H1 (cell line): ENCODE results near the gene DIO3. TPM values are rescaled to one million over a fixed set of nuclear protein-coding genes. Genes with fewer than 3 reads are reported as not detected.
"Not testable (repeated sequence)": the region's sequence is repeated elsewhere in the genome, so short reads cannot be mapped to it uniquely, and the experiment has no call there.

Source experiments
- CTCF ChIA-PET: fragments of 300-600 bp; sonication (Branson Sonifier 250); formaldehyde crosslinking; loops from one replicate; lab custom pipeline; 2021; ENCODE audit not compliant: partially characterized antibody; lab: Charles Lee
- POLR2A ChIA-PET: fragments of 300-600 bp; sonication (Branson Sonifier 250); formaldehyde crosslinking; loops from one replicate; lab custom pipeline; 2021; ENCODE audit warnings: inconsistent platforms; ENCODE audit not compliant: partially characterized antibody; lab: Charles Lee
- DNase-seq, 2 experiments: peaks; one replicate each; pipeline versions ENCODE4 v3.0.0 to v3.0.0-alpha.2; 2010 to 2022; ENCODE audit warnings: low spot score in 2 of 2, low read depth in 1 of 2, mixed read lengths in 1 of 2
- FAIRE-seq: peaks from 2 replicates; lab custom pipeline; 2011; peaks lifted over from hg19 to GRCh38; lab: Jason Lieb, UNC
- H2AFZ ChIP-seq: 2 replicates; pipeline ENCODE4 v1.8.1; 2012; ENCODE audit warnings: low read length, inconsistent platforms
- H2AK5ac ChIP-seq: 2 replicates; pipeline ENCODE4 v1.6.1; 2013; ENCODE audit warnings: low read depth, low read length
- H2BK120ac ChIP-seq: replicated peaks from 2 replicates; pipeline ENCODE3; 2013; ENCODE audit warnings: low read depth, low read length, inconsistent platforms
- H2BK12ac ChIP-seq: 2 replicates; pipeline ENCODE4 v1.6.1; 2013; ENCODE audit warnings: low read depth, low read length
- H2BK15ac ChIP-seq: 2 replicates; pipeline ENCODE4 v1.6.1; 2013; ENCODE audit warnings: low read length
- H2BK20ac ChIP-seq: 2 replicates; pipeline ENCODE4 v1.6.1; 2013; ENCODE audit warnings: low read length
- H2BK5ac ChIP-seq: 2 replicates; pipeline ENCODE4 v1.6.1; 2013; ENCODE audit warnings: low read depth, low read length
- H3K14ac ChIP-seq: 2 replicates; pipeline ENCODE4 v1.6.1; 2013; ENCODE audit warnings: inconsistent platforms; ENCODE audit not compliant: insufficient read length
- H3K18ac ChIP-seq: 2 replicates; pipeline ENCODE4 v1.6.1; 2013; ENCODE audit warnings: low read length; ENCODE audit errors: extremely low read depth
- H3K23ac ChIP-seq: 2 replicates; pipeline ENCODE4 v1.6.1; 2013; ENCODE audit warnings: inconsistent platforms; ENCODE audit not compliant: insufficient read length
- H3K23me2 ChIP-seq: 2 replicates; pipeline ENCODE4 v1.6.1; 2013; ENCODE audit warnings: low read depth, low read length
- H3K27ac ChIP-seq: 2 replicates; pipeline ENCODE4 v1.6.1; 2011; ENCODE audit warnings: low read depth, low read length, inconsistent platforms
- H3K27me3 ChIP-seq, 4 experiments: replicated peaks in 1 of 4; 1 replicate in 1 of 4; 2 replicates in 3 of 4; pipeline versions ENCODE4 v1.6.1 to v1.8.1; 2011 to 2013; ENCODE audit warnings: low read length in 3 of 4, mild to moderate bottlenecking in 3 of 4, inconsistent platforms in 2 of 4, mixed read lengths in 2 of 4, moderate library complexity in 1 of 4; ENCODE audit not compliant: control insufficient read depth in 3 of 4, insufficient read depth in 3 of 4; ENCODE audit errors: extremely low read depth in 1 of 4
- H3K36me3 ChIP-seq, 4 experiments: 2 replicates each; pipeline versions ENCODE4 v1.6.1 to v1.8.1; 2011 to 2013; ENCODE audit warnings: mild to moderate bottlenecking in 4 of 4, low read length in 3 of 4, moderate library complexity in 2 of 4, control low read depth in 1 of 4, inconsistent platforms in 1 of 4; ENCODE audit not compliant: insufficient read depth in 4 of 4, control insufficient read depth in 2 of 4
- H3K4ac ChIP-seq: replicated peaks from 2 replicates; pipeline ENCODE3; 2013; ENCODE audit warnings: low read length, low read depth, mixed read lengths, inconsistent platforms; ENCODE audit not compliant: insufficient read length
- H3K4me1 ChIP-seq, 4 experiments: replicated peaks in 1 of 4; 1 replicate in 1 of 4; 2 replicates in 3 of 4; pipeline versions ENCODE4 v1.6.1 to v1.8.1; 2011 to 2013; ENCODE audit warnings: low read length in 3 of 4, inconsistent platforms in 2 of 4, mixed read lengths in 1 of 4; ENCODE audit not compliant: insufficient read depth in 4 of 4, control insufficient read depth in 3 of 4
- H3K4me2 ChIP-seq, 2 experiments: 2 replicates each; pipeline versions ENCODE4 v1.6.1 to v1.8.1; 2011 to 2013; ENCODE audit warnings: low read depth in 2 of 2, low read length in 2 of 2, control low read depth in 1 of 2, inconsistent platforms in 1 of 2, mild to moderate bottlenecking in 1 of 2; ENCODE audit not compliant: insufficient read depth in 1 of 2
- H3K4me3 ChIP-seq, 4 experiments: fragments of 200-600, 300-600 bp in 1 of 4; sonication (generic), shearing (Covaris generic), sonication (Bioruptor Twin) in 1 of 4; 2 replicates each; pipeline versions ENCODE4 v1.5.1 to v1.8.1; 2011 to 2016; ENCODE audit warnings: low read length in 4 of 4, low read depth in 3 of 4, control low read depth in 2 of 4, inconsistent platforms in 2 of 4, mild to moderate bottlenecking in 2 of 4, mixed read lengths in 1 of 4, moderate library complexity in 1 of 4; ENCODE audit not compliant: insufficient read depth in 2 of 4; ENCODE audit errors: extremely low read depth in 1 of 4
- H3K56ac ChIP-seq: replicated peaks from 2 replicates; pipeline ENCODE3; 2013; ENCODE audit warnings: low read depth, mild to moderate bottlenecking, mixed read lengths, low read length, inconsistent platforms; ENCODE audit not compliant: insufficient read length
- H3K79me1 ChIP-seq: 2 replicates; pipeline ENCODE4 v1.6.1; 2013; ENCODE audit warnings: low read depth, low read length, control low read depth
- H3K79me2 ChIP-seq, 2 experiments: 2 replicates each; pipeline versions ENCODE4 v1.6.1 to v1.8.1; 2012 to 2013; ENCODE audit warnings: low read length in 2 of 2, mild to moderate bottlenecking in 2 of 2, inconsistent platforms in 1 of 2; ENCODE audit not compliant: insufficient read depth in 2 of 2, control insufficient read depth in 1 of 2
- H3K9ac ChIP-seq, 4 experiments: replicated peaks in 1 of 4; 1 replicate in 1 of 4; 2 replicates in 3 of 4; pipeline versions ENCODE4 v1.6.1 to v1.8.1; 2011 to 2013; ENCODE audit warnings: low read depth in 3 of 4, low read length in 3 of 4, control low read depth in 2 of 4, mild to moderate bottlenecking in 2 of 4, moderate library complexity in 2 of 4, inconsistent platforms in 1 of 4; ENCODE audit errors: extremely low read depth in 1 of 4
- H3K9me3 ChIP-seq, 2 experiments: 2 replicates each; pipeline versions ENCODE4 v1.6.1 to v1.8.1; 2012 to 2013; ENCODE audit warnings: mild to moderate bottlenecking in 2 of 2, moderate library complexity in 2 of 2, control low read depth in 1 of 2, inconsistent platforms in 1 of 2, low read depth in 1 of 2, low read length in 1 of 2, mixed read lengths in 1 of 2; ENCODE audit not compliant: insufficient read depth in 2 of 2
- H4K20me1 ChIP-seq, 2 experiments: replicated peaks in 1 of 2; 2 replicates each; pipeline versions ENCODE3 to v1.8.1; 2011 to 2013; ENCODE audit warnings: inconsistent platforms in 2 of 2, low read length in 2 of 2, mild to moderate bottlenecking in 1 of 2; ENCODE audit not compliant: insufficient read depth in 2 of 2, control insufficient read depth in 1 of 2
- H4K5ac ChIP-seq: 2 replicates; pipeline ENCODE4 v1.6.1; 2013; ENCODE audit warnings: low read length, low read depth, mixed read lengths, inconsistent platforms; ENCODE audit not compliant: insufficient read length
- H4K8ac ChIP-seq: 2 replicates; pipeline ENCODE4 v1.8.0; 2013; ENCODE audit warnings: mild to moderate bottlenecking, moderate library complexity, low read length, inconsistent platforms; ENCODE audit not compliant: insufficient read depth; ENCODE audit errors: extremely low read depth
- H4K91ac ChIP-seq: replicated peaks from 2 replicates; pipeline ENCODE3; 2013; ENCODE audit warnings: low read length, mixed read lengths, inconsistent platforms; ENCODE audit not compliant: insufficient read length
- EZH2 ChIP-seq: fragments of 200-600 bp; sonication (generic); IDR thresholded peaks from 2 replicates; pipeline ENCODE4 v1.7.1; 2012; ENCODE audit warnings: low read depth, mild to moderate bottlenecking, moderate library complexity, low read length, inconsistent platforms; ENCODE audit not compliant: severe bottlenecking
- PHF8 ChIP-seq: fragments of 200-600 bp; sonication (generic); conservative IDR thresholded peaks from 2 replicates; pipeline ENCODE4 v1.7.1; 2012; ENCODE audit warnings: low read depth, mild to moderate bottlenecking, inconsistent platforms, low read length, moderate library complexity
- TAF1 ChIP-seq: IDR thresholded peaks from 2 replicates; pipeline ENCODE4 v1.6.1; 2011; ENCODE audit warnings: mild to moderate bottlenecking, low read depth, low read length
- WGBS, 2 experiments: shearing (Covaris generic) in 1 of 2; methylation state at CpG; one replicate each; pipeline versions ENCODE4 v1.1.6 to v1.1.7; 2013 to 2015; ENCODE audit warnings: low lambda C conversion rate in 2 of 2, mixed read lengths in 2 of 2, inconsistent platforms in 1 of 2, low coverage in 1 of 2, missing lambda C conversion rate in 1 of 2; ENCODE audit not compliant: insufficient replicate concordance in 2 of 2, insufficient coverage in 1 of 2, insufficient read length in 1 of 2; ENCODE audit errors: extremely low coverage in 1 of 2, missing lambda C conversion rate in 1 of 2; 5-methylcytosine and 5-hydroxymethylcytosine counted together
- polyA plus RNA-seq, 7 experiments: library from polyadenylated mRNA; depleted of rRNA in 3 of 7; stranded (reverse) in 5 of 7; unstranded in 2 of 7; fragments of >200 nt in 5 of 7; fragments of 200-250 nt in 2 of 7; gene quantifications; 1 replicate in 5 of 7; 2 replicates in 1 of 7; 4 replicates in 1 of 7; pipeline versions ENCODE4 v1.2.1 to v1.2.3, GENCODE V29; 2011 to 2013; ENCODE audit warnings: missing spikeins in 2 of 7, mixed read lengths in 2 of 7
- total RNA-seq: library from RNA; stranded (reverse); fragmentation: NEBNext Ultra II Directional; extraction: Animal tissue kit (Norgen Biotek cat#: 25700); gene quantifications from 2 replicates; pipeline ENCODE4 v1.2.1, GENCODE V29; 2021

The DIO3 gene
- total and polyA plus RNA-seq, 2 of the 8 experiments (the other 6 are each of a cell fraction or from before 2014, with no cell fraction given): 0.17 to 0.19 TPM

DNA sequence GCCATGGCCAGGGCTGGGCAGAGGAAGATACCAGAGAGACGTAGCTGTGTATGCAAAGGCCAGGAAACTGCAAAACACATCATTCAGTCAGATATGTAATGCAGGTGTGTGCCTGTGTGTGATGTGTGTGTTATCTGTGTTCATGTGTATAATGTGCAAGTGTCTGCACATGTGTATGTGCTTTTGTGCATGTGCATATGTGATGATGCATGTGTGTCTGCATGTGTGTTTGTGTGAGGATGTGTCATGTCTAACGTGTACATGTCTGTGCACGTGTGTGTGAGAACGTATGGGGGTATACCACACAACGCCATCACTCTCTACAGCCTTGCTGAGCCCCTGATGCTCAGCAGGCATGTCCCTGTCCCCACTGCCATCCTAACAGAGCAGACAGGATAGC is 9.7 kb downstream of the DIO3 start (continued):
- TF ChIP-seq EZH2: no peak
- TF ChIP-seq PHF8: no peak
- TF ChIP-seq TAF1: no peak

DNA sequence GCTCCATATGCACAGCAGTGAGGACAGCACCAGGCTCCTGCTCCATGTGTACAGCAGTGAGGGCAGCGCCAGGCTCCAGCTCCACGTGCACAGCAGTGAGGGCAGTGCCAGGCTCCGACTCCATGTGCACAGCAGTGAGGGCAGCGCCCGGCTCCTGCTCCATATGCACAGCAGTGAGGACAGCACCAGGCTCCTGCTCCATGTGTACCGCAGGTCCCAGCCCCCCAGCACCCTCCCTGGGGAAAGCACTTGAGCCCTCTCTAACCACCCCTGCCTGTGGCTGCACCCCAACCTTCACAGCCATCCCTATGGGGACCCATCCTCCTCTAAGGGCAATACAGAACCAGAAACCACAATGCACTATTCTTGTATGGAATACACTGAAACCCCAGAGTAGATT is 11.2 kb downstream of the DIO3 start:
- H3K27ac ChIP-seq, FAIRE-seq, POLR2A ChIA-PET, H3K79me2 ChIP-seq, H3K4me1 ChIP-seq, H2BK120ac ChIP-seq, H3K9ac ChIP-seq, H3K4me3 ChIP-seq, H2BK15ac ChIP-seq, H2AK5ac ChIP-seq, H3K23ac ChIP-seq, H3K23me2 ChIP-seq, H3K18ac ChIP-seq, H4K20me1 ChIP-seq, H2BK5ac ChIP-seq, H3K9me3 ChIP-seq, H4K5ac ChIP-seq, H3K4me2 ChIP-seq, H3K4ac ChIP-seq, H3K14ac ChIP-seq, H2AFZ ChIP-seq, H3K79me1 ChIP-seq, H3K56ac ChIP-seq, H2BK12ac ChIP-seq, H3K36me3 ChIP-seq, H4K91ac ChIP-seq, H2BK20ac ChIP-seq, DNase-seq, H4K8ac ChIP-seq: not testable (repeated sequence)
- CTCF ChIA-PET: interaction anchor here (1.4 kb wide), 1 partner anchor 29 kb away, joined by 3 read pairs; no protein-coding TSS in a partner anchor
- H3K27me3 ChIP-seq: peaks cover 0 to 13% (median 7%) of the 10 kb centered on the region in 4 experiments; a peak in 6 of 7 replicates
- WGBS, 2 experiments: 97% methylated on average over 5 of the region's 6 CpGs; no CpG with 5 or more reads in 1 of the 2 experiments
